Measurements from ENCODE around the gene TOR2A.

TOR2A gene

GRCh38 chr9:127744398-127745110 is 9.5 kb upstream of the TOR2A start:
- DNase-seq (ENCODE audit: low read depth in 2 of 3, low spot score in 2 of 3): no peak

- DNase-seq (ENCODE audit: low read depth in 2 of 3, low spot score in 2 of 3): no peak
Measured at GRCh38 chr9:127742435-127743088, 7.5 kb upstream of the TOR2A start.

- DNase-seq (ENCODE audit: low read depth in 2 of 3, low spot score in 2 of 3): no peak
Measured at GRCh38 chr9:127741831-127742434, 6.8 kb upstream of the TOR2A start.

- no peak for DNase-seq (ENCODE audit: low read depth in 2 of 3, low spot score in 2 of 3)
Measured at GRCh38 chr9:127739614-127740330, 4.7 kb upstream of the TOR2A start.

GRCh38 chr9:127738666-127739065 is 3.6 kb upstream of the TOR2A start:
- no peak for DNase-seq (ENCODE audit: low read depth in 2 of 3, low spot score in 2 of 3)

GRCh38 chr9:127735530-127736185 is 564 bp upstream of the TOR2A start:
- no peak for DNase-seq (ENCODE audit: low read depth in 2 of 3, low spot score in 2 of 3)

- DNase-seq (ENCODE audit: low read depth in 2 of 3, low spot score in 2 of 3): no peak
Measured at GRCh38 chr9:127734247-127734746, 797 bp downstream of the TOR2A start.

- DNase-seq (ENCODE audit: low read depth in 2 of 3, low spot score in 2 of 3): no peak
Measured at GRCh38 chr9:127733614-127734013, 1.5 kb downstream of the TOR2A start.

- DNase-seq (ENCODE audit: low read depth in 2 of 3, low spot score in 2 of 3): no peak
Measured at GRCh38 chr9:127732444-127732843, 2.6 kb downstream of the TOR2A start.

- no peak for DNase-seq (ENCODE audit: low read depth in 2 of 3, low spot score in 2 of 3)
Measured at GRCh38 chr9:127731938-127732337, 3.2 kb downstream of the TOR2A start.

- no peak for DNase-seq (ENCODE audit: low read depth in 2 of 3, low spot score in 2 of 3)
Measured at GRCh38 chr9:127730799-127731410, 4.2 kb downstream of the TOR2A start.

GRCh38 chr9:127730262-127730661 is 4.8 kb downstream of the TOR2A start:
- no peak for DNase-seq (ENCODE audit: low read depth in 2 of 3, low spot score in 2 of 3)

GRCh38 chr9:127729522-127730256 is 5.4 kb downstream of the TOR2A start:
- no peak for DNase-seq (ENCODE audit: low read depth in 2 of 3, low spot score in 2 of 3)

GRCh38 chr9:127728808-127729207 is 6.3 kb downstream of the TOR2A start:
- DNase-seq (ENCODE audit: low read depth in 2 of 3, low spot score in 2 of 3): no peak

- DNase-seq (ENCODE audit: low read depth in 2 of 3, low spot score in 2 of 3): no peak
Measured at GRCh38 chr9:127726871-127727270, 8.2 kb downstream of the TOR2A start.

GRCh38 chr9:127724012-127724411 is 11.1 kb downstream of the TOR2A start:
- DNase-seq (ENCODE audit: low read depth in 2 of 3, low spot score in 2 of 3): no peak

GRCh38 chr9:127723444-127723843 is 11.7 kb downstream of the TOR2A start:
- DNase-seq (ENCODE audit: low read depth in 2 of 3, low spot score in 2 of 3): no peak

- no peak for DNase-seq (ENCODE audit: low read depth in 2 of 3, low spot score in 2 of 3)
Measured at GRCh38 chr9:127723013-127723412, 12.1 kb downstream of the TOR2A start.

- DNase-seq (ENCODE audit: low read depth in 2 of 3, low spot score in 2 of 3): no peak
Measured at GRCh38 chr9:127722055-127722745, 12.9 kb downstream of the TOR2A start.
